Thoracic aorta (tissue), 2 donors: ENCODE measurements around the gene DLX5. TPM values are rescaled to one million over a fixed set of nuclear protein-coding genes. Genes with fewer than 3 reads are reported as not detected.

Experiments
- ATAC-seq: fragments of 150-250 bp; one replicate; pipeline ENCODE4 v1.8.0; 2017; ENCODE audit warnings: low read depth; ENCODE audit not compliant: insufficient number of reproducible peaks, low FRiP score
- DNase-seq: peaks from one replicate; pipeline ENCODE4 v3.0.0-alpha.2; 2020; ENCODE audit warnings: low spot score
- H3K27ac ChIP-seq, 2 donors: fragments of 200-600 bp; sonication (generic); 1 replicate in 1 of 2; 2 replicates in 1 of 2; pipeline ENCODE4 v1.5.1; 2016; ENCODE audit warnings: mild to moderate bottlenecking in 2 of 2, moderate library complexity in 2 of 2
- H3K27me3 ChIP-seq: fragments of 200-600 bp; sonication (generic); replicated peaks from 2 replicates; pipeline ENCODE4 v1.6.0; 2016; ENCODE audit warnings: mild to moderate bottlenecking; ENCODE audit not compliant: insufficient read depth
- H3K36me3 ChIP-seq: fragments of 200-600 bp; sonication (generic); one replicate; pipeline ENCODE4 v1.5.1; 2016
- H3K4me1 ChIP-seq, 2 donors: fragments of 200-600 bp; sonication (generic); 1 replicate in 1 of 2; 2 replicates in 1 of 2; pipeline versions ENCODE4 v1.5.1 to v1.6.0; 2016; ENCODE audit warnings: low read depth in 2 of 2, mild to moderate bottlenecking in 1 of 2; ENCODE audit not compliant: control insufficient read depth in 1 of 2
- H3K4me3 ChIP-seq: fragments of 200-600 bp; sonication (generic); 2 replicates; pipeline ENCODE4 v1.5.1; 2016; ENCODE audit warnings: mild to moderate bottlenecking
- H3K9me3 ChIP-seq: fragments of 200-600 bp; sonication (generic); 2 replicates; pipeline ENCODE4 v1.5.1; 2016
- CTCF ChIP-seq: fragments of 200-600 bp; sonication (generic); IDR thresholded peaks from one replicate; pipeline ENCODE4 v1.5.1; 2019; ENCODE audit warnings: antibody characterized with exemption
- total RNA-seq, 2 donors: library from RNA; depleted of rRNA; stranded (reverse); fragments of >200 nt; gene quantifications; one replicate each; pipeline versions ENCODE4 v1.1.0 to v1.2.3, GENCODE V29; 2016

The DLX5 gene
- total RNA-seq, 2 donors from 2014 or later, result 0.92 TPM; not detected in 1

DNA sequence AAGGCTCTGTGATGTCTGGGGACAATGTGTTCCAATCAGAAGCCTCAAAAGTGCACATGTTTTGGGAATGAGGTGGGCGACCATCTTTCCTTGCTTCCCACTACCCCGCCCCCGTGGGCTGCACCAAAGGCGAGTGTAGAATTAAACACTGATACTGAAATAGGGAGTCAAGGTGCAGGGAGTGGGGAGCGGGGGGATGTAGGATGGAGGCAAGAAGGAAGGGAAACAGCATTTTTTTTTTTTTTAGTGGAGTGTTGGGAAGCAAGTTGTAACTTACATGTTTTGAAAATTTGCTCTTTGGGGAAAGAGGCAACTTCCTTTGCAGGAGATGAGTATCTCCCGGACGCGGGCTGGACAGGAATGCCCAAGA lies 484 bp upstream of the DLX5 start:
- peaks cover 18% of the 10 kb centered on the region for H3K27me3 ChIP-seq
- peak overlapping the region; percentile 56 for H3K4me3 ChIP-seq
- peaks cover 10 to 41% of the 10 kb centered on the region in 2 donors for H3K4me1 ChIP-seq
- no peak for TF ChIP-seq CTCF
- ATAC-seq (no peak), DNase-seq (no peak)
- no peaks in the 10 kb centered on the region for H3K36me3 ChIP-seq
- H3K27ac ChIP-seq, result no peak overlapping the region
- H3K9me3 ChIP-seq, result no peaks in the 10 kb centered on the region

DNA sequence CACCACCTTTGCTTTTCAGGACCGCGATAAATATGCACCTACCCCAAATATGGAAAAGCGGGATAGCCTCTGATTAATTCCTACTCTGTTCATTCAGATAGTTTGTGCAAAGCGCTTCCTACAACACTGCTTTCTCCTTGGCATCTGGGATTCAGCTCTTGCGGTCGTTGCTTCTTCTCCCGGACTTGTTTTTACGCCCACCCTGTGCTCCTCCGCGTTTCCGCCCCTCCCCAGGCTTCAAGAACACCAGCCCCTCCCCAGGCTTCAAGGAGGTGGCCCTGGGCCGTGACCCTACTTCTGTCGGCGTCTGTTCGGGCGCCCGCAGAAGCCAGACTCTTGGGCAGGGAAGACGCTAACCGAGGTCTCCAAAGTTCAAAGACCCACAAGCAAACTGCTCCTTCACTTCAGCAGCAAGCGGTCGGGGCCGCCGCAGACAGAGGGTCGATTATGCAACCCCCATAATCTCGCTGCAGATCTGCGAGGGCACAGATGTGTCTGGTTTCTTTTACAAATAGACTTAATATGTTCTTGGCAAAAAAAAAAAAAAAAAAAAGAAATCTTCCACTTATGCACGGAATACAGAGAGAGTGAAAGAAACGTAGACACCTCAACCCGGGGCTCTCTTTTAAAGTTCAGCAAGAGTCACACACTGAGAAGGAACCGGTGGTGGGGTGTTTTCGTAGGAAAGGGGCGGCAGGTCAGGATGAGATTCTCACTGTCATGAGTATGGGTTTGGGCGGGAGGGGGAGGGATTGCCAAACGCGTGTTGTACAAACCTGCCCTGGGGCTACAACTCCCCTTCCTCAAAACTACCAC lies 1.9 kb downstream of the DLX5 start:
- H3K4me3 ChIP-seq, result no peak overlapping the region
- TF ChIP-seq CTCF, result no peak
- peaks cover 10 to 49% of the 10 kb centered on the region in 2 donors for H3K4me1 ChIP-seq
- ATAC-seq, result no peak
- peak overlapping the region in 1 of 2 donors; percentile 2 for H3K27ac ChIP-seq
- H3K36me3 ChIP-seq, result no peaks in the 10 kb centered on the region
- DNase-seq, result no peak
- H3K9me3 ChIP-seq, result no peaks in the 10 kb centered on the region
- peaks cover 31% of the 10 kb centered on the region for H3K27me3 ChIP-seq

DNA sequence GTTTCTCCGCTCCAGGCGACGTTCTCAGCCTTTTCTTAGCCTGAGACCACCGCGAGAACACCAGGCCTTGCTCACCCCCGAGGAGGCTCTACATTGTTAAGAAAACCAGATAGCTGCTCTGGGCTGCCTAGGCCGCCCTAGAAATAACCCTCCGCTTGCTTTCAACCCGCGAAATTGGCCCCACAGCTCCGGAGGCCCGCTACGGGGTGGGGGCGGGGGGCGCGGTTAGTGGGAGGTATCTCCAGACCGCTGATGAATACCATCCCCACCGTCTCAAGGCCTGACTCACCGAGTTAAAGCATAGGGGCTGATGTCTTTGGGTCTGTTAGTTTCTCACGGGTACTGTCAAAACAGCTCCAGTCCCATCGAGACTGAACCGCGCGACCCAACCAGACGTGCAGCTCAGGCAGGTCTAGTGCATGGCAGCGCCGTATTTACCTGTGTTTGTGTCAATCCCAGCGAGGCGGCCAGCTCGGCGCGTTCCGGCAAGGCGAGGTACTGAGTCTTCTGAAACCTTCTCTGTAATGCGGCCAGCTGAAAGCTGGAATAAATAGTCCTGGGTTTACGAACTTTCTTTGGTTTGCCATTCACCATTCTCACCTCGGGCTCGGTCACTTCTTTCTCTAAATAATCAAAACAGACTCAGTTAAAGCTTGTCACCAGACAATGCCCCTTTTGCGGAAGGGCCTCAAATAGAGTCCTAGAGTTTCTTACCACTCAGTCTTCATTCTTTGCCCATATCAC lies 2.7 kb downstream of the DLX5 start:
- Histone ChIP-seq H3K4me1 (peaks cover 10 to 50% of the 10 kb centered on the region in 2 donors), H3K36me3 (no peaks in the 10 kb centered on the region), H3K27me3 (peaks cover 34% of the 10 kb centered on the region), H3K27ac (peak overlapping the region in 1 of 2 donors; percentile 30), H3K9me3 (no peaks in the 10 kb centered on the region), H3K4me3 (peak overlapping the region; percentile 0)
- ATAC-seq, result no peak
- no peak for TF ChIP-seq CTCF
- DNase-seq, result no peak

DNA sequence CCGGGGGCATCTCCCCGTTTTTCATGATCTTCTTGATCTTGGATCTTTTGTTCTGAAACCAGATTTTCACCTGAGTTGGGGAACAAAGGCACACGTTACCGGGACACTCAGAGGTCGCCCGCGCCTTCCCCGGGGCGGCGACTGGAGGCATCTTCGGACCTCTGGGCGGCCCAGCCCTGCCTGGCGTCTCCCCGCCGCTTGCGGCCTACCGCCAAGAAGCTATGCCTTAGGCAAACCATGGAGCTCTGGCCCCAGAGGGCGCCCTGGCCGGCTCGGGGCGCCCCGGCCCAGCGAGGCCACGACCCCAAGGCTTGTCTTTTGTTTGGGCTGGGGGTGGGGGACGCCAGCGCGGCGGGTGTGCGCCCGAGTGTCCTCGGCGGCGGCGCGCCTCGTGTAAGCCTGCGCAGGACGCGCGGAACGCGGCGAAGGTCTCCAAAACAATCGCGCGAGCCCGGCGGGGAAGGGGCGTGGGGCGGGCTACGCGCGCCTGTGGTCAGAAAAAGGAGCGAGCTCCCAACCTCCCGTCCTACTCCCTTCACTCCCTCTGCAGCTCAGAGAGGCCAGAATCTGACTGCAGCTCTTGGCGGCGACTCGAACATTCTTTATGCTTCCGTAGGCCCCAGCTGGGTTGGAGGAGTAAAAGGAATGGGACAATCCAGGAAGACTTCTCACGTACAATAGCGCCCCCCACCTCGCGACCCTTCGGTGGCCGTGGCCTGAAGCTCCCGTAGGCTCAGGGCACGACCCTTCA lies 3.5 kb downstream of the DLX5 start:
- Histone ChIP-seq H3K9me3 (no peaks in the 10 kb centered on the region), H3K4me3 (peak overlapping the region; percentile 39), H3K4me1 (peaks cover 8 to 50% of the 10 kb centered on the region in 2 donors), H3K27ac (no peak overlapping the region), H3K36me3 (no peaks in the 10 kb centered on the region), H3K27me3 (peaks cover 38% of the 10 kb centered on the region)
- no peak for DNase-seq
- no peak for ATAC-seq
- TF ChIP-seq CTCF, result no peak

- H3K27me3 ChIP-seq, result peaks cover 38% of the 10 kb centered on the region
- H3K36me3 ChIP-seq, result no peaks in the 10 kb centered on the region
- H3K9me3 ChIP-seq, result no peaks in the 10 kb centered on the region
- peaks cover 8 to 49% of the 10 kb centered on the region in 2 donors for H3K4me1 ChIP-seq
- no peak overlapping the region for H3K4me3 ChIP-seq
- ATAC-seq (no peak), DNase-seq (no peak)
- no peak for TF ChIP-seq CTCF
- H3K27ac ChIP-seq, result no peak overlapping the region
These were observed 4.0 kb downstream of the DLX5 start for GRCh38 chr7:97020601-97020995.
